HepG2 (cell line): ENCODE results near the gene CHDH. TPM values are rescaled to one million over a fixed set of nuclear protein-coding genes. Genes with fewer than 3 reads are reported as not detected.

Experiments
- ARID3A ChIP-seq: IDR thresholded peaks from 2 replicates; pipeline ENCODE4 v1.6.1; 2012; ENCODE audit warnings: low read depth, low read length, improper control_type of control experiment
- HOXA7 ChIP-seq: sonication (generic); formaldehyde crosslinking; IDR thresholded peaks from 2 replicates; pipeline ENCODE4 v1.8.1; 2022; ENCODE audit warnings: mild to moderate bottlenecking, missing genetic modification reagents, moderate library complexity
- MED13 ChIP-seq: sonication (generic); formaldehyde crosslinking; IDR thresholded peaks from 2 replicates; pipeline ENCODE4 v1.5.0; 2020; ENCODE audit warnings: missing genetic modification reagents
- PITX1 ChIP-seq: sonication (generic); formaldehyde crosslinking; IDR thresholded peaks from 2 replicates; pipeline ENCODE4 v1.5.1; 2020; ENCODE audit warnings: mild to moderate bottlenecking, missing genetic modification reagents
- PLSCR1 ChIP-seq: sonication (generic); formaldehyde crosslinking; IDR thresholded peaks from 2 replicates; pipeline ENCODE4 v1.5.0; 2020; ENCODE audit warnings: missing genetic modification reagents, mild to moderate bottlenecking, borderline replicate concordance
- RCOR2 ChIP-seq: IDR thresholded peaks from 2 replicates; pipeline ENCODE4 v1.6.1; 2016; ENCODE audit warnings: missing biosample characterization, missing genetic modification reagents
- TFDP2 ChIP-seq: sonication (generic); formaldehyde crosslinking; IDR thresholded peaks from 2 replicates; pipeline ENCODE4 v1.4.0; 2020; ENCODE audit warnings: missing genetic modification reagents
- YEATS2 ChIP-seq: sonication (generic); formaldehyde crosslinking; IDR thresholded peaks from 2 replicates; pipeline ENCODE4 v1.4.0; 2020; ENCODE audit warnings: missing genetic modification reagents, borderline replicate concordance
- ZBTB49 ChIP-seq: sonication (generic); formaldehyde crosslinking; IDR thresholded peaks from 2 replicates; pipeline ENCODE4 v1.4.0; 2020; ENCODE audit warnings: missing genetic modification reagents, borderline replicate concordance
- ZFP90 ChIP-seq: sonication (generic); formaldehyde crosslinking; IDR thresholded peaks from 2 replicates; pipeline ENCODE4 v1.8.0; 2022; ENCODE audit warnings: missing genetic modification reagents, mild to moderate bottlenecking, inconsistent platforms, borderline replicate concordance
- ZHX1 ChIP-seq: sonication (generic); formaldehyde crosslinking; IDR thresholded peaks from 2 replicates; pipeline ENCODE4 v1.8.1; 2022; ENCODE audit warnings: low read depth, mild to moderate bottlenecking, missing genetic modification reagents
- ZNF704 ChIP-seq: sonication (generic); formaldehyde crosslinking; IDR thresholded peaks from 2 replicates; pipeline ENCODE4 v1.8.1; 2023; ENCODE audit warnings: mild to moderate bottlenecking, inconsistent platforms, moderate library complexity, missing genetic modification reagents, borderline replicate concordance
- ZNF891 ChIP-seq: sonication (generic); formaldehyde crosslinking; IDR thresholded peaks from 2 replicates; pipeline ENCODE4 v1.5.0; 2020; ENCODE audit warnings: mild to moderate bottlenecking, missing genetic modification reagents
- ZZZ3 ChIP-seq: sonication (generic); formaldehyde crosslinking; IDR thresholded peaks from 2 replicates; pipeline ENCODE4 v1.4.0; 2020; ENCODE audit warnings: missing genetic modification reagents, mild to moderate bottlenecking, borderline replicate concordance
- polyA plus RNA-seq, 8 experiments: library from polyadenylated mRNA; depleted of rRNA in 3 of 8; stranded (reverse) in 7 of 8; unstranded in 1 of 8; fragments of >200 nt; fragmentation: Illumina TruSeq in 4 of 8; extraction: Trizol in 4 of 8; gene quantifications; 2 replicates each; pipeline versions ENCODE4 v1.2.1 to v1.2.3, GENCODE V29; 2011 to 2016; ENCODE audit warnings: low read depth in 4 of 8, missing spikeins in 1 of 8, mixed read lengths in 1 of 8; ENCODE audit not compliant: insufficient read depth in 1 of 8
- total RNA-seq, 5 experiments: library from RNA; depleted of rRNA; stranded (reverse); fragments of >200 nt; fragmentation: Illumina TruSeq; extraction: Trizol; gene quantifications; 2 replicates each; pipeline ENCODE4 v1.2.3, GENCODE V29; 2016; ENCODE audit warnings: low read depth in 1 of 5

The CHDH gene
- total and polyA plus RNA-seq, 2 of the 13 experiments (the other 11 are each of a cell fraction or from before 2014, with no cell fraction given): 28.1 to 48.9 TPM

- TF ChIP-seq ZZZ3 (CRISPR knock-in tag) (no peak; the same call in 1 of the 2 replicates), ZNF891 (0 out of 2 replicates have a peak, but pooled peaks have one; percentile 5), PLSCR1 (CRISPR knock-in tag) (no peak), ZNF704 (CRISPR knock-in tag) (no peak), RCOR2 (no peak), ZBTB49 (CRISPR knock-in tag) (no peak), ARID3A (0 out of 2 replicates have a peak, but pooled peaks have one; percentile 32), ZFP90 (CRISPR knock-in tag) (peak; percentile 54), TFDP2 (CRISPR knock-in tag) (no peak), PITX1 (peak; percentile 52), MED13 (no peak), YEATS2 (CRISPR knock-in tag) (no peak), ZHX1 (CRISPR knock-in tag) (no peak), HOXA7 (CRISPR knock-in tag) (no peak)
Observed at GRCh38 chr3:53843195-53844177, 2.7 kb downstream of the CHDH start (continued).
